DOHH2 (cell line): ENCODE results near the gene NSMCE3.

Experiments
- H3F3A ChIP-seq: fragments of 200-600 bp; sonication (generic), shearing (Covaris generic); 2 replicates; pipeline ENCODE4 v1.6.0; 2016; ENCODE audit warnings: antibody characterized with exemption, mild to moderate bottlenecking; ENCODE audit not compliant: control insufficient read depth, insufficient read depth
- H3K27ac ChIP-seq: fragments of 200-600 bp; sonication (generic); 2 replicates; pipeline ENCODE4 v1.5.1; 2014; ENCODE audit warnings: low read depth, mild to moderate bottlenecking, low read length, moderate library complexity
- H3K27me3 ChIP-seq: fragments of 200-600 bp; sonication (generic); 2 replicates; pipeline ENCODE4 v1.6.1; 2014; ENCODE audit warnings: mild to moderate bottlenecking, low read length, mixed read lengths; ENCODE audit not compliant: control insufficient read depth
- H3K36me3 ChIP-seq: fragments of 200-600 bp; sonication (generic); 2 replicates; pipeline ENCODE4 v1.6.1; 2014; ENCODE audit warnings: mild to moderate bottlenecking, low read length, moderate library complexity, mixed read lengths; ENCODE audit not compliant: control insufficient read depth
- H3K4me1 ChIP-seq: fragments of 200-600 bp; sonication (generic); 2 replicates; pipeline ENCODE4 v1.6.1; 2014; ENCODE audit warnings: mild to moderate bottlenecking, low read length, mixed read lengths; ENCODE audit not compliant: control insufficient read depth
- H3K4me2 ChIP-seq: fragments of 200-600 bp; sonication (generic); 2 replicates; pipeline ENCODE4 v1.6.0; 2014; ENCODE audit warnings: mild to moderate bottlenecking, low read length, moderate library complexity
- H3K4me3 ChIP-seq: fragments of 200-600 bp; sonication (generic); 2 replicates; pipeline ENCODE4 v1.5.1; 2014; ENCODE audit warnings: mild to moderate bottlenecking, low read length, mixed read lengths
- H3K79me2 ChIP-seq: fragments of 200-600 bp; sonication (generic); 2 replicates; pipeline ENCODE4 v1.6.1; 2014; ENCODE audit warnings: mild to moderate bottlenecking, low read length, mixed read lengths; ENCODE audit not compliant: control insufficient read depth
- H3K9me2 ChIP-seq: fragments of 200-600 bp; sonication (generic); replicated peaks from 2 replicates; pipeline ENCODE4 v1.6.1; 2014; ENCODE audit warnings: mild to moderate bottlenecking, low read length, mixed read lengths; ENCODE audit not compliant: control insufficient read depth
- H3K9me3 ChIP-seq: fragments of 200-600 bp; sonication (generic); 2 replicates; pipeline ENCODE4 v1.6.1; 2014; ENCODE audit warnings: antibody characterized with exemption, low read length, mixed read lengths; ENCODE audit not compliant: control insufficient read depth, insufficient read depth
- H4K20me1 ChIP-seq: fragments of 200-600 bp; sonication (generic); 2 replicates; pipeline ENCODE4 v1.6.0; 2014; ENCODE audit warnings: low read depth, mild to moderate bottlenecking, antibody characterized with exemption, low read length, moderate library complexity; ENCODE audit not compliant: control insufficient read depth, insufficient read depth
- CTCF ChIP-seq: fragments of 200-600 bp; sonication (generic); IDR thresholded peaks from one replicate; pipeline ENCODE4 v1.5.1; 2014; ENCODE audit warnings: antibody characterized with exemption, mild to moderate bottlenecking, low read depth, low read length; ENCODE audit not compliant: poor library complexity, severe bottlenecking
- EZH2phosphoT487 ChIP-seq: fragments of 200-600 bp; sonication (generic); IDR thresholded peaks from 2 replicates; pipeline ENCODE4 v1.6.1; 2017; ENCODE audit warnings: borderline replicate concordance, mild to moderate bottlenecking, antibody characterized with exemption, low read length, moderate library complexity, mixed read lengths

The NSMCE3 gene

DNA sequence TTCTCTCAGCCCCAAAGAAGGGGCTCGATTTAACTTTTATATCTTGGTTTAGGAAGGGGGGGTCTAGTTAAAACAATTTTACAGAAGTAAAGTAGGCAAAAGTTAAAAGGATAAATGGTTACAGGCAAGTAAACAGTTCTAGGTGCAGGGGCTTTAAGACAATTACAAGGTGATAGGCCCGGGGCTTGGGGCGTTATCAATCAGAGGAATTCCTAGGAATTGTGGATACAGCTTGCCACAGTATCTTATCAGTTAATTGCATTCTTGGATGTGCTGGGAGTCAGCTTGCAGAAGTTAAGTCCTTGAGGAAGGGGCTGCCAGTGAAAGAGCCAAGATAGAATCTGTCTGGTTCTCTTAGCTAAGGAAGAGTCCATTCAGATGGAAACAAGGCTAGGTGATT, 52.7 kb downstream of the NSMCE3 start:
- TF ChIP-seq CTCF (no peak), EZH2phosphoT487 (no peak)
- H3K36me3 ChIP-seq: no peaks in the 10 kb centered on the region
- no peaks in the 10 kb centered on the region for H3K9me3 ChIP-seq
- H3F3A ChIP-seq: no peaks in the 10 kb centered on the region
- H3K27ac ChIP-seq: no peak overlapping the region
- no peaks in the 10 kb centered on the region for H3K9me2 ChIP-seq
- no peaks in the 10 kb centered on the region for H3K27me3 ChIP-seq
- H4K20me1 ChIP-seq: no peaks in the 10 kb centered on the region
- H3K79me2 ChIP-seq: no peaks in the 10 kb centered on the region
- no peak overlapping the region for H3K4me3 ChIP-seq
- H3K4me2 ChIP-seq: no peak overlapping the region
- no peaks in the 10 kb centered on the region for H3K4me1 ChIP-seq
